SK-N-SH (cell line): ENCODE results near the gene PLAAT4. TPM values are rescaled to one million over a fixed set of nuclear protein-coding genes. Genes with fewer than 3 reads are reported as not detected.

Source experiments
- CTCF ChIA-PET: fragments of 300-600, 350-600 bp; formaldehyde crosslinking; extraction: SDS; loops from one replicate; lab custom pipeline; 2021; lab: Yijun Ruan, JAX
- POLR2A ChIA-PET: fragments of 350-600 bp; sonication (Branson Sonifier 250); formaldehyde crosslinking; extraction: SDS; loops from one replicate; lab custom pipeline; 2020; ENCODE audit warnings: antibody characterized with exemption, inconsistent platforms; lab: Yijun Ruan, JAX
- DNase-seq: peaks from one replicate; pipeline ENCODE4 v3.0.0; 2012
- H2AFZ ChIP-seq: fragments of 200-600 bp; sonication (generic); 2 replicates; pipeline ENCODE4 v1.8.1; 2016; ENCODE audit warnings: antibody characterized with exemption, mild to moderate bottlenecking, low read depth
- H3F3A ChIP-seq: fragments of 200-600 bp; sonication (generic); replicated peaks from 2 replicates; pipeline ENCODE3; 2016; ENCODE audit warnings: antibody characterized with exemption, mild to moderate bottlenecking; ENCODE audit not compliant: insufficient read depth
- H3K27ac ChIP-seq, 2 experiments: fragments of 200-500 bp in 1 of 2; fragments of 200-600 bp in 1 of 2; sonication (Bioruptor generic) in 1 of 2; sonication (generic), shearing (Covaris generic) in 1 of 2; 2 replicates each; pipeline versions ENCODE4 v1.5.1 to v1.6.1; 2014 to 2016; ENCODE audit warnings: low read depth in 2 of 2, inconsistent platforms in 1 of 2, low read length in 1 of 2, mild to moderate bottlenecking in 1 of 2, mixed read lengths in 1 of 2
- H3K27me3 ChIP-seq: fragments of 200-600 bp; sonication (generic), shearing (Covaris generic); 2 replicates; pipeline ENCODE4 v1.6.1; 2016; ENCODE audit warnings: mixed run types; ENCODE audit not compliant: insufficient read depth
- H3K36me3 ChIP-seq, 2 experiments: fragments of 200-500 bp in 1 of 2; fragments of 200-600 bp in 1 of 2; sonication (Bioruptor generic) in 1 of 2; sonication (generic) in 1 of 2; replicated peaks in 1 of 2; 2 replicates each; pipeline versions ENCODE3 to v1.5.1; 2014 to 2016; ENCODE audit warnings: low read length in 1 of 2, mild to moderate bottlenecking in 1 of 2; ENCODE audit not compliant: insufficient read depth in 2 of 2, control insufficient read depth in 1 of 2
- H3K4me1 ChIP-seq, 2 experiments: fragments of 200-500 bp in 1 of 2; fragments of 200-600 bp in 1 of 2; sonication (Bioruptor generic) in 1 of 2; sonication (generic), shearing (Covaris generic) in 1 of 2; 2 replicates each; pipeline versions ENCODE4 v1.5.1 to v1.6.1; 2014 to 2016; ENCODE audit warnings: low read depth in 1 of 2, low read length in 1 of 2, mixed run types in 1 of 2; ENCODE audit not compliant: insufficient read depth in 2 of 2, control insufficient read depth in 1 of 2
- H3K4me2 ChIP-seq: fragments of 200-600 bp; sonication (generic), shearing (Covaris generic); 2 replicates; pipeline ENCODE4 v1.6.1; 2017; ENCODE audit warnings: mixed run types
- H3K4me3 ChIP-seq, 2 experiments: fragments of 200-500 bp in 1 of 2; fragments of 200-600 bp in 1 of 2; sonication (Bioruptor generic) in 1 of 2; sonication (generic), shearing (Covaris generic) in 1 of 2; 2 replicates each; pipeline versions ENCODE4 v1.5.1 to v1.8.1; 2014 to 2016; ENCODE audit warnings: low read depth in 2 of 2, inconsistent platforms in 1 of 2, low read length in 1 of 2, mild to moderate bottlenecking in 1 of 2, mixed read lengths in 1 of 2, moderate library complexity in 1 of 2
- H3K79me2 ChIP-seq: fragments of 200-600 bp; sonication (generic); 2 replicates; pipeline ENCODE4 v1.8.1; 2017; ENCODE audit warnings: mild to moderate bottlenecking; ENCODE audit not compliant: insufficient read depth
- H3K9ac ChIP-seq: fragments of 200-600 bp; sonication (generic); 2 replicates; pipeline ENCODE4 v1.6.1; 2017; ENCODE audit warnings: mixed run types
- H3K9me2 ChIP-seq: fragments of 200-600 bp; sonication (generic); 2 replicates; pipeline ENCODE4 v1.6.1; 2017; ENCODE audit warnings: mixed run types
- H3K9me3 ChIP-seq: fragments of 200-600 bp; sonication (generic); 2 replicates; pipeline ENCODE4 v1.6.1; 2017; ENCODE audit warnings: mixed run types, mild to moderate bottlenecking, moderate library complexity
- H4K20me1 ChIP-seq: fragments of 200-600 bp; sonication (generic); 2 replicates; pipeline ENCODE4 v1.6.1; 2017; ENCODE audit warnings: mild to moderate bottlenecking, mixed run types; ENCODE audit not compliant: insufficient read depth
- FOSL2 ChIP-seq: IDR thresholded peaks from 2 replicates; pipeline ENCODE4 v1.4.0; 2012; ENCODE audit warnings: low read depth, mild to moderate bottlenecking, moderate library complexity, borderline replicate concordance
- FOXJ3 ChIP-seq: sonication (generic); formaldehyde crosslinking; IDR thresholded peaks from 2 replicates; pipeline ENCODE4 v1.5.1; 2020; ENCODE audit warnings: mild to moderate bottlenecking, missing genetic modification reagents
- FOXM1 ChIP-seq: IDR thresholded peaks from 2 replicates; pipeline ENCODE4 v1.4.0; 2012; ENCODE audit warnings: low read depth, mild to moderate bottlenecking
- GATA2 ChIP-seq: sonication (generic); formaldehyde crosslinking; IDR thresholded peaks from 2 replicates; pipeline ENCODE4 v1.5.0; 2020; ENCODE audit warnings: mild to moderate bottlenecking, missing genetic modification reagents
- JUND ChIP-seq: IDR thresholded peaks from 2 replicates; pipeline ENCODE4 v1.4.0; 2012
- NFIC ChIP-seq: IDR thresholded peaks from 2 replicates; pipeline ENCODE4 v1.4.0; 2012; ENCODE audit warnings: borderline replicate concordance
- NRF1 ChIP-seq: IDR thresholded peaks from 2 replicates; pipeline ENCODE4 v1.6.1; 2012; ENCODE audit warnings: low read depth, mild to moderate bottlenecking, low read length
- POLR2AphosphoS5 ChIP-seq: IDR thresholded peaks from 2 replicates; pipeline ENCODE4 v1.6.1; 2012; ENCODE audit warnings: low read depth, low read length
- RAD21 ChIP-seq: IDR thresholded peaks from 2 replicates; pipeline ENCODE4 v1.6.1; 2012; ENCODE audit warnings: mild to moderate bottlenecking, low read length
- RFX5 ChIP-seq: IDR thresholded peaks from 2 replicates; pipeline ENCODE4 v1.6.1; 2012; ENCODE audit warnings: mild to moderate bottlenecking, improper control_type of control experiment, low read length
- RXRA ChIP-seq: IDR thresholded peaks from 2 replicates; pipeline ENCODE4 v1.4.0; 2012; ENCODE audit warnings: low read depth, mild to moderate bottlenecking, borderline replicate concordance
- SIN3A ChIP-seq: IDR thresholded peaks from 2 replicates; pipeline ENCODE4 v1.6.1; 2012; ENCODE audit warnings: low read depth, mild to moderate bottlenecking, low read length, moderate library complexity, borderline replicate concordance
- YY1 ChIP-seq: IDR thresholded peaks from 2 replicates; pipeline ENCODE4 v1.4.0; 2012; ENCODE audit warnings: low read depth, mild to moderate bottlenecking
- WGBS: methylation state at CpG from one replicate; pipeline ENCODE4 v1.1.6; 2017; ENCODE audit warnings: low lambda C conversion rate; 5-methylcytosine and 5-hydroxymethylcytosine counted together
- polyA plus RNA-seq, 3 experiments: library from polyadenylated mRNA; depleted of rRNA; stranded (reverse); fragments of >200 nt; gene quantifications; 2 replicates each; pipeline ENCODE4 v1.2.3, GENCODE V29; 2012
- TF ChIP-seq, protein P1 (sequence below): IDR thresholded peaks from 2 replicates; pipeline ENCODE4 v1.4.0; 2012; ENCODE audit warnings: low read depth, borderline replicate concordance

PLAAT4 gene
- polyA plus RNA-seq, 1 of the 3 experiments (the other 2 are of a cell fraction): 5.6 TPM

DNA sequence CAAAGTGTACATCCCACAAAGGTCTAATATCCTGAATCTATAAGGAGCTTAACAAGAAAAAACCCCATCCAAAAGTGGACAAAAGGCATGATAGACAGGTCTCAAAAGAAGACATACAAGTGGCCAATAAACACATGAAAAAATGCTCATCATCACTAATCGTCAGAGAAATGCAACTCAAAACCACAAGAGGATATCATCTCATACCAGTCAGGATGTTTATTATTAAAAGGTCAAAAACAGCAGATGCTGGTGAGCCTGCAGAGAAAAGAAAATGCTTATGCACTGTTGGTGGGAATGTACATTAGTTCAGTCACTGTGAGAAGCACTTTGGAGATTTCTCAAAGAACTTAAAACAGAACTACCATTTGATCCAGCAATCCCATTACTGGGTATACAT is 18.1 kb upstream of the PLAAT4 start:
- no peaks in the 10 kb centered on the region for H3K4me1 ChIP-seq
- no peak for DNase-seq
- H3K9me3 ChIP-seq: no peaks in the 10 kb centered on the region
- no peaks in the 10 kb centered on the region for H3K36me3 ChIP-seq
- H2AFZ ChIP-seq: no peak overlapping the region
- no peaks in the 10 kb centered on the region for H3F3A ChIP-seq
- 11% methylated on average over 1 of the region's 1 CpG for WGBS
- POLR2A ChIA-PET: no interaction called here
- no peaks in the 10 kb centered on the region for H3K79me2 ChIP-seq
- H3K9ac ChIP-seq: no peak overlapping the region
- CTCF ChIA-PET: no interaction called here
- no peaks in the 10 kb centered on the region for H4K20me1 ChIP-seq
- H3K4me2 ChIP-seq: no peak overlapping the region
- H3K4me3 ChIP-seq: no peak overlapping the region
- H3K9me2 ChIP-seq: no peaks in the 10 kb centered on the region
- no peak overlapping the region for H3K27ac ChIP-seq
- no peak for TF ChIP-seq RXRA
- TF ChIP-seq FOXM1: no peak
- TF ChIP-seq RAD21: no peak
- TF ChIP-seq, protein P1, sequence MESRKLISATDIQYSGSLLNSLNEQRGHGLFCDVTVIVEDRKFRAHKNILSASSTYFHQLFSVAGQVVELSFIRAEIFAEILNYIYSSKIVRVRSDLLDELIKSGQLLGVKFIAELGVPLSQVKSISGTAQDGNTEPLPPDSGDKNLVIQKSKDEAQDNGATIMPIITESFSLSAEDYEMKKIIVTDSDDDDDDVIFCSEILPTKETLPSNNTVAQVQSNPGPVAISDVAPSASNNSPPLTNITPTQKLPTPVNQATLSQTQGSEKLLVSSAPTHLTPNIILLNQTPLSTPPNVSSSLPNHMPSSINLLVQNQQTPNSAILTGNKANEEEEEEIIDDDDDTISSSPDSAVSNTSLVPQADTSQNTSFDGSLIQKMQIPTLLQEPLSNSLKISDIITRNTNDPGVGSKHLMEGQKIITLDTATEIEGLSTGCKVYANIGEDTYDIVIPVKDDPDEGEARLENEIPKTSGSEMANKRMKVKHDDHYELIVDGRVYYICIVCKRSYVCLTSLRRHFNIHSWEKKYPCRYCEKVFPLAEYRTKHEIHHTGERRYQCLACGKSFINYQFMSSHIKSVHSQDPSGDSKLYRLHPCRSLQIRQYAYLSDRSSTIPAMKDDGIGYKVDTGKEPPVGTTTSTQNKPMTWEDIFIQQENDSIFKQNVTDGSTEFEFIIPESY: no peak
- no peak for TF ChIP-seq YY1
- no peak for TF ChIP-seq POLR2AphosphoS5
- no peak for TF ChIP-seq NFIC
- TF ChIP-seq RFX5: no peak
- no peak for TF ChIP-seq FOSL2
- no peak for TF ChIP-seq FOXJ3 (CRISPR knock-in tag)
- TF ChIP-seq NRF1: no peak
- H3K27me3 ChIP-seq: no peaks in the 10 kb centered on the region

DNA sequence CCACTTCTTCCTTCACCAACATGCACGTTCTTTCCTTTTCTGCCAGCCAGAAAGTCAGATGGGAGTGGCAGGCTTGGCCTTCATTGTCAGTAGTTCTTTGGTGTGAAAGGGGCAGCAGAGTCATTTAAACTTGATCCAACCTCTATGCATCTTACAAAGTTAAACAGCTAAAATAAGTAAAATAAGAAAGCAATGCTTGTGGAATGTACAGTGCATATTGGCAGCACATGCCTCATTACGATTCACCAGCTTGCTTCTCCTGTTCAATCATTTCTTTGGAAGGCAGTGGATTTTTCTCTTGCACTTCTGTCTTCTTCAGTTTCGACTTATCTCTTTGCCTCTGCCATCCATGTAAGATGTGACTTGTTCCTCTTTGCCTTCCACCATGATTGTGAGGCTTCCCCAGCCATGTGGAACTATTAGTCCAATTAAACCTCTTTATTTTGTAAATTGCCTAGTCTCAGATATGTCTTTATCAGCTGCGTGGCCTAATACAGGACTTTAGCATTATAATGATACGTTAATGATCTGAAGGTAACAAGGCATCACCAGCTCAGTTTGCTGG is 15.9 kb upstream of the PLAAT4 start:
- H3F3A ChIP-seq: no peaks in the 10 kb centered on the region
- no peak for DNase-seq
- H3K9me2 ChIP-seq: no peaks in the 10 kb centered on the region
- H3K4me2 ChIP-seq: no peak overlapping the region
- H3K4me1 ChIP-seq: no peaks in the 10 kb centered on the region
- no peaks in the 10 kb centered on the region for H3K27me3 ChIP-seq
- H4K20me1 ChIP-seq: no peaks in the 10 kb centered on the region
- H3K27ac ChIP-seq: no peak overlapping the region
- CTCF ChIA-PET: interaction anchor here (1.4 to 2.6 kb wide), 4 partner anchors 11 to 115 kb away, joined by 3 to 10 read pairs (median 5); no protein-coding TSS in a partner anchor
- no peaks in the 10 kb centered on the region for H3K36me3 ChIP-seq
- POLR2A ChIA-PET: no interaction called here
- TF ChIP-seq NRF1 (no peak), RFX5 (no peak), SIN3A (no peak), JUND (no peak), GATA2 (no peak), RXRA (no peak), FOXM1 (no peak)
- no peak overlapping the region for H3K4me3 ChIP-seq
- no peak overlapping the region for H3K9ac ChIP-seq
- H2AFZ ChIP-seq: no peak overlapping the region
- H3K9me3 ChIP-seq: no peaks in the 10 kb centered on the region
- WGBS: 28% methylated on average over 5 of the region's 5 CpGs
- H3K79me2 ChIP-seq: no peaks in the 10 kb centered on the region
